ENCODE measurements around the gene EHBP1L1. TPM values are rescaled to one million over a fixed set of nuclear protein-coding genes. Genes with fewer than 3 reads are reported as not detected.

The EHBP1L1 gene
- total and polyA plus RNA-seq, 4 donors: 49.8 to 154 (median 91.8) TPM

DNA sequence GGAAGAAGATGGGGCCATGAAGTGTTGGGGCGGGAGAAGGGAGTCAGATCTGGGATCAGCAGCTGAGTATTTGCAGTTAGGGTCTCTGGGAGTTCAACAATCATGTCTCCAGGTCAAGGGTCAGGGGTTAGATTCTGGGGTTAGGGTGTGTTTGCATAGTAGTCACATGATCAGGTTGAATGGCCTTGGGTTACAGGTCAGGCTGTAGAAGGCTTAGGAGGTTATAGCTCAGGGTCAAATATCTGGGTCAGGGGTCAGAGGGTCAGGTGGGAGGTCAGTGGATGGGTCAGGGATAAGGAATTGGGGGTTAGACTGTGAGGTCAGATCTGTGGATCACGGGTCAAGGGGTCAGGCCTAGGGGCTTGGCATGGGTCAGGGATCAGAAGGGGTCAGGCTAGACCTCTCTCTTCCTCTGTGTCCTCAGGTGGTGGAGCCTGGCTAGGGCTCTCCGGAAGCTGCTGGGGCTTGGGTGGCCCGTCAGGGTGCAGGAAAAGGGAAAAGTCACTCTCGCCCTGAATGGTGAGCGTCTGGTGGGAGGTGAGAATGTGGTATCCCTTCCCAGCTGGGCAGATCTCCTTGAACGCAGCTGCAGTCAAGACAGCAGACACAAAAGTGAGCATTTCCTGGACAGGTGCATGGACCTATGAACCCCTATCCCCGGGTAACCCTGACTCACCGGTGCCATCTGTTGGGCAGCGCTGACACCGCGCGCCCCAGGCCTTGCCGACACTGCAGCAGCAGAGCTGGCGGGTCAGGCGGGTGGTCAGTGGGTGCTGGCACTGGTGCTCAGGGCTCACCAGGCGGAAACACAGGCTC lies 24.1 kb upstream of the EHBP1L1 start:
- no peak overlapping the region for H3K9ac ChIP-seq (ENCODE audit: insufficient read depth in 1 of 2, low read length in 2 of 2)
- H3K9me3 ChIP-seq (ENCODE audit: control insufficient read depth in 4 of 4, insufficient read depth in 3 of 4, low read length in 3 of 4): no peaks in the 10 kb centered on the region
- peak overlapping the region in 1 of 2 donors; percentile 34 for H3K27ac ChIP-seq (ENCODE audit: low read depth in 1 of 2, low read length in 1 of 2)
- H3K27me3 ChIP-seq (ENCODE audit: control insufficient read depth in 3 of 3, insufficient read depth in 3 of 3, low read length in 2 of 3): no peaks in the 10 kb centered on the region
- TF ChIP-seq, protein P1, sequence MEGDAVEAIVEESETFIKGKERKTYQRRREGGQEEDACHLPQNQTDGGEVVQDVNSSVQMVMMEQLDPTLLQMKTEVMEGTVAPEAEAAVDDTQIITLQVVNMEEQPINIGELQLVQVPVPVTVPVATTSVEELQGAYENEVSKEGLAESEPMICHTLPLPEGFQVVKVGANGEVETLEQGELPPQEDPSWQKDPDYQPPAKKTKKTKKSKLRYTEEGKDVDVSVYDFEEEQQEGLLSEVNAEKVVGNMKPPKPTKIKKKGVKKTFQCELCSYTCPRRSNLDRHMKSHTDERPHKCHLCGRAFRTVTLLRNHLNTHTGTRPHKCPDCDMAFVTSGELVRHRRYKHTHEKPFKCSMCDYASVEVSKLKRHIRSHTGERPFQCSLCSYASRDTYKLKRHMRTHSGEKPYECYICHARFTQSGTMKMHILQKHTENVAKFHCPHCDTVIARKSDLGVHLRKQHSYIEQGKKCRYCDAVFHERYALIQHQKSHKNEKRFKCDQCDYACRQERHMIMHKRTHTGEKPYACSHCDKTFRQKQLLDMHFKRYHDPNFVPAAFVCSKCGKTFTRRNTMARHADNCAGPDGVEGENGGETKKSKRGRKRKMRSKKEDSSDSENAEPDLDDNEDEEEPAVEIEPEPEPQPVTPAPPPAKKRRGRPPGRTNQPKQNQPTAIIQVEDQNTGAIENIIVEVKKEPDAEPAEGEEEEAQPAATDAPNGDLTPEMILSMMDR (IDR thresholded peaks at IDR 0.05; ENCODE audit: control extremely low read depth, extremely low read depth): peak; percentile 34
- ATAC-seq (ENCODE audit: insufficient read depth, low FRiP score): peak; percentile 63
- peaks cover 0 to 26% (median 25%) of the 10 kb centered on the region in 4 donors for H3K36me3 ChIP-seq (ENCODE audit: control insufficient read depth in 4 of 4, insufficient read depth in 4 of 4, low read length in 4 of 4)
- H3K4me3 ChIP-seq: no peak overlapping the region
- 59 to 63% methylated on average over 17 of the region's 17 CpGs for WGBS, 2 donors
- peaks cover 0 to 17% (median 13%) of the 10 kb centered on the region in 5 donors for H3K4me1 ChIP-seq (ENCODE audit: control insufficient read depth in 5 of 5, insufficient read depth in 5 of 5, low read length in 5 of 5)
- DNase-seq: peak in 1 of 3 donors; percentile 55

GRCh38 chr11:65552388-65552951 lies 23.4 kb upstream of the EHBP1L1 start:
- TF ChIP-seq, protein P1 (IDR thresholded peaks at IDR 0.05; ENCODE audit: control extremely low read depth, extremely low read depth): no peak
- H3K27ac ChIP-seq (ENCODE audit: low read depth in 1 of 2, low read length in 1 of 2): peak overlapping the region in 1 of 2 donors; percentile 28
- peaks cover 0 to 26% (median 24%) of the 10 kb centered on the region in 4 donors for H3K36me3 ChIP-seq (ENCODE audit: control insufficient read depth in 4 of 4, insufficient read depth in 4 of 4, low read length in 4 of 4)
- peaks cover 0 to 24% (median 13%) of the 10 kb centered on the region in 5 donors for H3K4me1 ChIP-seq (ENCODE audit: control insufficient read depth in 5 of 5, insufficient read depth in 5 of 5, low read length in 5 of 5)
- H3K9ac ChIP-seq (ENCODE audit: insufficient read depth in 1 of 2, low read length in 2 of 2): no peak overlapping the region
- DNase-seq (no peak), ATAC-seq (ENCODE audit: insufficient read depth, low FRiP score) (no peak)
- no peaks in the 10 kb centered on the region for H3K27me3 ChIP-seq (ENCODE audit: control insufficient read depth in 3 of 3, insufficient read depth in 3 of 3, low read length in 2 of 3)
- no peaks in the 10 kb centered on the region for H3K9me3 ChIP-seq (ENCODE audit: control insufficient read depth in 4 of 4, insufficient read depth in 3 of 4, low read length in 3 of 4)
- no peak overlapping the region for H3K4me3 ChIP-seq
- 73 to 79% methylated on average over 9 of the region's 9 CpGs for WGBS, 2 donors

- WGBS, 2 donors: 48 to 74% methylated on average over 28 to 37 of the region's 37 CpGs
- Histone ChIP-seq H3K9ac (ENCODE audit: insufficient read depth in 1 of 2, low read length in 2 of 2) (no peak overlapping the region), H3K27me3 (ENCODE audit: control insufficient read depth in 3 of 3, insufficient read depth in 3 of 3, low read length in 2 of 3) (no peaks in the 10 kb centered on the region), H3K36me3 (ENCODE audit: control insufficient read depth in 4 of 4, insufficient read depth in 4 of 4, low read length in 4 of 4) (peaks cover 0 to 21% (median 18%) of the 10 kb centered on the region in 4 donors), H3K27ac (ENCODE audit: low read depth in 1 of 2, low read length in 1 of 2) (no peak overlapping the region), H3K9me3 (ENCODE audit: control insufficient read depth in 4 of 4, insufficient read depth in 3 of 4, low read length in 3 of 4) (no peaks in the 10 kb centered on the region), H3K4me1 (ENCODE audit: control insufficient read depth in 5 of 5, insufficient read depth in 5 of 5, low read length in 5 of 5) (peaks cover 0 to 24% (median 13%) of the 10 kb centered on the region in 5 donors), H3K4me3 (no peak overlapping the region)
- TF ChIP-seq, protein P1 (IDR thresholded peaks at IDR 0.05; ENCODE audit: control extremely low read depth, extremely low read depth): no peak
- DNase-seq (no peak), ATAC-seq (ENCODE audit: insufficient read depth, low FRiP score) (no peak)
These were observed 22.4 kb upstream of the EHBP1L1 start for GRCh38 chr11:65553301-65554001.
